Skeletal muscle cell (primary cell): ENCODE data around the gene WNT3A.

Experiments
- DNase-seq: peaks from one replicate; pipeline ENCODE4 v3.0.0-alpha.2; 2010; ENCODE audit warnings: low read depth
- H3K4me3 ChIP-seq: 2 replicates; pipeline ENCODE4 v1.5.1; 2011; ENCODE audit warnings: low read depth, mild to moderate bottlenecking, control low read depth, low read length, moderate library complexity

The WNT3A gene

GRCh38 chr1:228044961-228045360, 38.2 kb downstream of the WNT3A start:
- DNase-seq: no peak
- no peak overlapping the region for H3K4me3 ChIP-seq

- no peak overlapping the region for H3K4me3 ChIP-seq
- DNase-seq: no peak
Measured at GRCh38 chr1:228045405-228045804, 38.6 kb downstream of the WNT3A start.

GRCh38 chr1:228045871-228046270, 39.1 kb downstream of the WNT3A start:
- DNase-seq: no peak
- no peak overlapping the region for H3K4me3 ChIP-seq

- DNase-seq: no peak
- H3K4me3 ChIP-seq: no peak overlapping the region
Measured at GRCh38 chr1:228046421-228047182, 39.8 kb downstream of the WNT3A start.

- no peak overlapping the region for H3K4me3 ChIP-seq
- DNase-seq: no peak
Measured at GRCh38 chr1:228047183-228047466, 40.3 kb downstream of the WNT3A start.

DNA sequence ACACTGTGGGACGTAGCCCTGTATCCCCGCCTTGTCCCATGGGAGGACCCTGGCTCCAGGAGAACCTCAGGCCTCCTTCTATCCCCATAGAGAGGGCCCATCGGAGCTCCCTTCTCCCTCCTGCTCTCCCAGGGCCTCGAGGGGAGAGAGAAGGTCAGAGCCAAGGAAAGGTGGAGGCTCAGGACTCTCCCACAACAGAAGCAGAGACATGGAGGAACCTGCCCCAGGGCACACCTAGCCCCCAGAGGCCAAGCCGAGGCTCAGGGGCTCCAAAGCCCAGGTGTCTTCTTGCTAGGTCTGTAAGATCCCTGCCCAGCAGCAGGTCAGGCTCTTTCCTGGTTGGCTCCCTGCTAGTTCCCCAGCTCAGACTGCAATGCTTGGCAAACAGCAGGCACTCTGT, 41.3 kb downstream of the WNT3A start:
- no peak for DNase-seq

GRCh38 chr1:228048659-228049298, 42.0 kb downstream of the WNT3A start:
- H3K4me3 ChIP-seq: no peak overlapping the region
- no peak for DNase-seq

More for the DNA sequence above, 41.3 kb downstream of the WNT3A start:
- no peak overlapping the region for H3K4me3 ChIP-seq

- DNase-seq: no peak
- H3K4me3 ChIP-seq: no peak overlapping the region
Measured at GRCh38 chr1:228050571-228051231, 43.9 kb downstream of the WNT3A start.

DNA sequence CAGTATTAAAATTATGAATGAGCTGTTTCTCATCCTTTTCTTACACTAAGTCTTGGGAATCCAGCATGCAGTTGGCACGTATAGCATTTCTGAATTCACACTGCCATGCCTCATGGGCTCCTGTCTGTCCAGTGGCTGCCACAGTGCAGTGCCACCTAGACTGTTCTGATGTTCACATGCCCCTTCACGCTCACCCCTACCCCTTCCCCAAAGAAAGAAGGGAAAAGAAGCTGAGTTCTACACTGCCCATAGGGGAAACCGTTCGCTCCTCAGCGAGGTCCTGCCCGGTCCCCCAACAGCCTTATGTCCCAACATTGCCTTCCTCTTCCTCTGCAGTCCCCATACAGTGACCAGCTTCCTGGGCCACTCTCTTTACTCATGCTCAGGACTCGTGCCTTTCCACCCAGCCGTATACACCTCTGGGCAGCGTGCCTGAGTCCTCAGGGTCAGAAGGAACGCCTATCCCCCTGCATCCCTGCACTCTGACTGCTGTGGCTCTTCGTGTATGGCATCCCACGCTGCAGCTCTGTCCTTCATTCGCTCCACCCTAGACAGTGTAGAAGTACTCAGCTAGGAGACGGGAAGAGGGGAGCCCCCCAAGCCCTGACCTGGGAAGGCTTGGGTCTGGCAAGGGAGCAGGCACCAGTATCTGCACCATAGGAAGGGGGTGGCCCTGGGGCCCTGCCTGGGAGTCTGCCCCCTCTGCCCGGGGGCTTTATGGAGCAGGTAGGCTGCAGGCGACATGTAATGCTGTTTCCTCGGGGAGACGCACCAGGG, 51.6 kb downstream of the WNT3A start:
- DNase-seq: no peak
- no peak overlapping the region for H3K4me3 ChIP-seq

DNA sequence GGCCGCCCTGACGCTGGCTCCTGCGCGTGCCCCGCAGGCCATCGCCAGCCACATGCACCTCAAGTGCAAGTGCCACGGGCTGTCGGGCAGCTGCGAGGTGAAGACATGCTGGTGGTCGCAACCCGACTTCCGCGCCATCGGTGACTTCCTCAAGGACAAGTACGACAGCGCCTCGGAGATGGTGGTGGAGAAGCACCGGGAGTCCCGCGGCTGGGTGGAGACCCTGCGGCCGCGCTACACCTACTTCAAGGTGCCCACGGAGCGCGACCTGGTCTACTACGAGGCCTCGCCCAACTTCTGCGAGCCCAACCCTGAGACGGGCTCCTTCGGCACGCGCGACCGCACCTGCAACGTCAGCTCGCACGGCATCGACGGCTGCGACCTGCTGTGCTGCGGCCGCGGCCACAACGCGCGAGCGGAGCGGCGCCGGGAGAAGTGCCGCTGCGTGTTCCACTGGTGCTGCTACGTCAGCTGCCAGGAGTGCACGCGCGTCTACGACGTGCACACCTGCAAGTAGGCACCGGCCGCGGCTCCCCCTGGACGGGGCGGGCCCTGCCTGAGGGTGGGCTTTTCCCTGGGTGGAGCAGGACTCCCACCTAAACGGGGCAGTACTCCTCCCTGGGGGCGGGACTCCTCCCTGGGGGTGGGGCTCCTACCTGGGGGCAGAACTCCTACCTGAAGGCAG, 52.3 kb downstream of the WNT3A start:
- no peak for DNase-seq

DNA sequence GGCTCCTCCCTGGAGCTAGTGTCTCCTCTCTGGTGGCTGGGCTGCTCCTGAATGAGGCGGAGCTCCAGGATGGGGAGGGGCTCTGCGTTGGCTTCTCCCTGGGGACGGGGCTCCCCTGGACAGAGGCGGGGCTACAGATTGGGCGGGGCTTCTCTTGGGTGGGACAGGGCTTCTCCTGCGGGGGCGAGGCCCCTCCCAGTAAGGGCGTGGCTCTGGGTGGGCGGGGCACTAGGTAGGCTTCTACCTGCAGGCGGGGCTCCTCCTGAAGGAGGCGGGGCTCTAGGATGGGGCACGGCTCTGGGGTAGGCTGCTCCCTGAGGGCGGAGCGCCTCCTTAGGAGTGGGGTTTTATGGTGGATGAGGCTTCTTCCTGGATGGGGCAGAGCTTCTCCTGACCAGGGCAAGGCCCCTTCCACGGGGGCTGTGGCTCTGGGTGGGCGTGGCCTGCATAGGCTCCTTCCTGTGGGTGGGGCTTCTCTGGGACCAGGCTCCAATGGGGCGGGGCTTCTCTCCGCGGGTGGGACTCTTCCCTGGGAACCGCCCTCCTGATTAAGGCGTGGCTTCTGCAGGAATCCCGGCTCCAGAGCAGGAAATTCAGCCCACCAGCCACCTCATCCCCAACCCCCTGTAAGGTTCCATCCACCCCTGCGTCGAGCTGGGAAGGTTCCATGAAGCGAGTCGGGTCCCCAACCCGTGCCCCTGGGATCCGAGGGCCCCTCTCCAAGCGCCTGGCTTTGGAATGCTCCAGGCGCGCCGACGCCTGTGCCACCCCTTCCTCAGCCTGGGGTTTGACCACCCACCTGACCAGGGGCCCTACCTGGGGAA, 53.0 kb downstream of the WNT3A start:
- no peak for DNase-seq
- H3K4me3 ChIP-seq: peak overlapping the region; percentile 34

More for the DNA sequence above, 52.3 kb downstream of the WNT3A start:
- no peak overlapping the region for H3K4me3 ChIP-seq

DNA sequence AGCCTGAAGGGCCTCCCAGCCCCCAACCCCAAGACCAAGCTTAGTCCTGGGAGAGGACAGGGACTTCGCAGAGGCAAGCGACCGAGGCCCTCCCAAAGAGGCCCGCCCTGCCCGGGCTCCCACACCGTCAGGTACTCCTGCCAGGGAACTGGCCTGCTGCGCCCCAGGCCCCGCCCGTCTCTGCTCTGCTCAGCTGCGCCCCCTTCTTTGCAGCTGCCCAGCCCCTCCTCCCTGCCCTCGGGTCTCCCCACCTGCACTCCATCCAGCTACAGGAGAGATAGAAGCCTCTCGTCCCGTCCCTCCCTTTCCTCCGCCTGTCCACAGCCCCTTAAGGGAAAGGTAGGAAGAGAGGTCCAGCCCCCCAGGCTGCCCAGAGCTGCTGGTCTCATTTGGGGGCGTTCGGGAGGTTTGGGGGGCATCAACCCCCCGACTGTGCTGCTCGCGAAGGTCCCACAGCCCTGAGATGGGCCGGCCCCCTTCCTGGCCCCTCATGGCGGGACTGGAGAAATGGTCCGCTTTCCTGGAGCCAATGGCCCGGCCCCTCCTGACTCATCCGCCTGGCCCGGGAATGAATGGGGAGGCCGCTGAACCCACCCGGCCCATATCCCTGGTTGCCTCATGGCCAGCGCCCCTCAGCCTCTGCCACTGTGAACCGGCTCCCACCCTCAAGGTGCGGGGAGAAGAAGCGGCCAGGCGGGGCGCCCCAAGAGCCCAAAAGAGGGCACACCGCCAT, 53.8 kb downstream of the WNT3A start:
- no peak for DNase-seq
- peak overlapping the region; percentile 34 for H3K4me3 ChIP-seq

DNA sequence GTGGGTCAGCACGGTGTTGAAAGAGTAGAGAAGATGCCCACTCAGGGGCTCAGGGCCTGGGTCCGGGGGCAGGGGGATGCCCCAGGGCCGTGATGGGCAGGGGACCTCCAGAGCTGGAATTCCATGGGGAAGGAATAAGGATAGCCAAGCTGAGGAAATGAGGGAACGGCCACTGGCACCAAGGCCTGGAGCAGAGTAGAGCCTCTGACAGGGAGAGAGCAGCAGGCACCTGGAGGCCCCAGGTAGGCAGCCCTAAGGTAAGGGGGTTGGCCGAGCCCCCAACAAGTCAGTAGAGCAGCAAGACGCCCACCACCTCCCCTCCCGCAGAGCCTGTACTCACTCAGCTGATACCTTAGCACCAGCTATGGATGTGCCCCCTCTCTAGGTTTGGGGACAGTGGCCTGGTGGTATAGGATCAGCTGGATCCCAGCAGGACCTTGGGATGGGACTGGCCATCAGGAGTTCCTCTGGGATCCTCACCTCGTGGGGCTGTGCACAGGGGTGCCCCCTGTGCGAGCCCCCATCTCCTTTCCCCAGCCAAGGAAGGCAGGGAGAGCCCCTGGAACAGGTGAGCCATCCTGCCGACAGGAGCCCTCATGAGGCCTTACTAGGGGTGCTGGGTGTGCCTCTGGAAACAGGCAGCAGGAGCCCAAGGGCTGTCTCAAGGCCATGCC, 54.8 kb downstream of the WNT3A start:
- H3K4me3 ChIP-seq: no peak overlapping the region
- no peak for DNase-seq

DNA sequence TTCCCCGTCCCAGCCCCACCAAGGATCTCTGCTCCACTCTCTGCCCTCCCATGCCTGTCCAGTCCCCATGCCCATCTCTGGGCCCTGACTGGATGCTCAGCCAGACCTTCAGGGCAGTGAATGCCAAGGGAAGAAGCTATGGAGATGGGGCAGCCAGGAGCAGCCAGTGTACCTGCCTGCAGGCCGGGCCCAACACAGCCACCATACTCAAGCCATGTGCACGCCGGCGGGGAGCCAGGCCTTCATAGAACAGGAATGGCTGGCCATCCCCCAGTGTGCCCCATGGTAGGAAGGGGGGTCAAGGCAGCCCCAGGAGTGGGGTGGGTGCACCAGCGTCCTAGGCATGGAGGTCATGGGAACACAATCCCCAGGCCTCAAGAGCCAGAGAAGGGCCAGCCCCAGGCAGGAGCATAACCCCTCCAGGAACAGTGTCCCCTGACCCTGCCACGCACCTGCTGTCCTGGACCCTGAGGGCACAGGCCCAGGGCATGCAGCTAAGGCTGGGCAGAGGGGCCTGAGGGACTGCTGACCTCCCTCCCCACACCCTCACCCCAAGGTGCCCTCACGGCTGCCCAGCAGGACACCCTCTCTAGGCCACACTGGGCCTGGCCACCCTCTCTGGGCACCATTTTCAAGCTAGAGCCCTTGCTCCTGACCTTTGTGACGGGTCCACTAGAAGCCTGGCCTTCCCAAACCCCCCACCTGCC, 55.4 kb downstream of the WNT3A start:
- no peak for DNase-seq
- no peak overlapping the region for H3K4me3 ChIP-seq

- H3K4me3 ChIP-seq: no peak overlapping the region
- no peak for DNase-seq
Measured at GRCh38 chr1:228062812-228063211, 56.0 kb downstream of the WNT3A start.

GRCh38 chr1:228063251-228064191, 56.7 kb downstream of the WNT3A start:
- no peak overlapping the region for H3K4me3 ChIP-seq

More at GRCh38 chr1:228063251-228064191, 56.7 kb downstream of the WNT3A start:
- no peak for DNase-seq
